VCaP (cell line): Measurements from ENCODE around the gene MFAP5.

ENCODE experiments used
- H3K27ac ChIP-seq: fragments of 450-650 bp; 2 replicates; pipeline ENCODE4 v1.5.1; 2017
- TF ChIP-seq, protein P1 (sequence below): fragments of 450-650 bp; conservative IDR thresholded peaks from 2 replicates; pipeline ENCODE4 v1.5.1; 2017; ENCODE audit warnings: mild to moderate bottlenecking, moderate library complexity

The MFAP5 gene

GRCh38 chr12:8605057-8605456 is 57.6 kb downstream of the MFAP5 start:
- TF ChIP-seq, protein P1, sequence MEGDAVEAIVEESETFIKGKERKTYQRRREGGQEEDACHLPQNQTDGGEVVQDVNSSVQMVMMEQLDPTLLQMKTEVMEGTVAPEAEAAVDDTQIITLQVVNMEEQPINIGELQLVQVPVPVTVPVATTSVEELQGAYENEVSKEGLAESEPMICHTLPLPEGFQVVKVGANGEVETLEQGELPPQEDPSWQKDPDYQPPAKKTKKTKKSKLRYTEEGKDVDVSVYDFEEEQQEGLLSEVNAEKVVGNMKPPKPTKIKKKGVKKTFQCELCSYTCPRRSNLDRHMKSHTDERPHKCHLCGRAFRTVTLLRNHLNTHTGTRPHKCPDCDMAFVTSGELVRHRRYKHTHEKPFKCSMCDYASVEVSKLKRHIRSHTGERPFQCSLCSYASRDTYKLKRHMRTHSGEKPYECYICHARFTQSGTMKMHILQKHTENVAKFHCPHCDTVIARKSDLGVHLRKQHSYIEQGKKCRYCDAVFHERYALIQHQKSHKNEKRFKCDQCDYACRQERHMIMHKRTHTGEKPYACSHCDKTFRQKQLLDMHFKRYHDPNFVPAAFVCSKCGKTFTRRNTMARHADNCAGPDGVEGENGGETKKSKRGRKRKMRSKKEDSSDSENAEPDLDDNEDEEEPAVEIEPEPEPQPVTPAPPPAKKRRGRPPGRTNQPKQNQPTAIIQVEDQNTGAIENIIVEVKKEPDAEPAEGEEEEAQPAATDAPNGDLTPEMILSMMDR = no peak
- H3K27ac ChIP-seq = no peak overlapping the region

- TF ChIP-seq, protein P1 = peak; percentile 42
- no peak overlapping the region for H3K27ac ChIP-seq
Measured at GRCh38 chr12:8603856-8604255, 58.8 kb downstream of the MFAP5 start.

DNA sequence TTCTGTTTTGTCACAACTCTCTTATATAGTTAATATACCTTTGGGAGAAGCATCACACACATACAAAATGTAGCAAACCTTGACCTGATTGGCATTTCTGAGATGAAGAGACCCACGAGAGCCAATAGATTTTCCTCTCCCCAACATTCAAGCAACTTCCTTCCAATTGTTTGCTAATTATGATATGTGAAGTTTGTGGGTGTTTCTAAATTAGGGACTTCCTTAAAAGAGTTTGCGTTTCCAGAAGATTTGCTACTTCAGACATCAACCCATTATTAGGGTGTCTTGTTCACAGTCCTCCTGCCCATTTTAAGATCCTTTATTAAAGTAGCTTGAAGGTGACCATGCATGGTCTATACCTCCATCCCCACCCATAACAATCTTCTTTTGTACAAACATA is 59.3 kb downstream of the MFAP5 start:
- no peak overlapping the region for H3K27ac ChIP-seq
- TF ChIP-seq, protein P1 = no peak

- no peak overlapping the region for H3K27ac ChIP-seq
- TF ChIP-seq, protein P1 = no peak
Measured at GRCh38 chr12:8596561-8596960, 66.1 kb downstream of the MFAP5 start.
